GM12892 (cell line): ENCODE data around the gene DMC1.

Experiments used
- POLR2A ChIP-seq: IDR thresholded peaks from 2 replicates; pipeline ENCODE4 v1.6.1; 2011; ENCODE audit warnings: low read depth, low read length, control low read depth
- POLR2AphosphoS5 ChIP-seq: IDR thresholded peaks from 2 replicates; pipeline ENCODE4 v1.6.1; 2011; ENCODE audit warnings: low read depth, low read length, control low read depth
- TAF1 ChIP-seq: IDR thresholded peaks from 2 replicates; pipeline ENCODE4 v1.6.1; 2011; ENCODE audit warnings: low read depth, mild to moderate bottlenecking, control low read depth, low read length, borderline replicate concordance

- peak; percentile 50 for TF ChIP-seq POLR2A
- no peak for TF ChIP-seq TAF1
- no peak for TF ChIP-seq POLR2AphosphoS5
Observed at GRCh38 chr22:38484244-38484643, 85.7 kb downstream of the DMC1 start.
